IMR-90 (cell line): ENCODE measurements around the gene MROH8. TPM values are rescaled to one million over a fixed set of nuclear protein-coding genes. Genes with fewer than 3 reads are reported as not detected.
A peak's percentile ranks its signal among the peaks of the same experiment; 100 is the strongest.

Experiments used
- ATAC-seq: fragments of 200-7000 bp; cut with Tn5 transposase; 2 replicates; pipeline ENCODE4 v1.9.1; 2020; ENCODE audit warnings: low read depth, mild to moderate bottlenecking, moderate library complexity
- BruUV-seq: library from RNA; stranded (reverse); fragments of 400-500 nt; replicated peaks from 2 replicates; lab custom pipeline; 2021; lab: Mats Ljungman, UMichigan
- CTCF ChIA-PET: fragments of 300-600 bp; formaldehyde crosslinking; extraction: SDS; loops from one replicate; lab custom pipeline; 2021; ENCODE audit warnings: antibody characterized with exemption; lab: Yijun Ruan, JAX
- POLR2A ChIA-PET: fragments of 300-600 bp; sonication (Branson Sonifier 250); formaldehyde crosslinking; loops from one replicate; lab custom pipeline; 2022; ENCODE audit warnings: antibody characterized with exemption; ENCODE audit not compliant: unreplicated experiment; lab: Charles Lee
- DNase-seq: peaks from one replicate; pipeline ENCODE4 v3.0.0; 2013
- H2AFZ ChIP-seq: replicated peaks from 2 replicates; pipeline ENCODE3; 2013; ENCODE audit warnings: low read length, mild to moderate bottlenecking; ENCODE audit not compliant: poor library complexity
- H2AK5ac ChIP-seq: 2 replicates; pipeline ENCODE4 v1.6.1; 2013; ENCODE audit warnings: low read depth, low read length, inconsistent platforms
- H2AK9ac ChIP-seq: replicated peaks from 2 replicates; pipeline ENCODE3; 2013; ENCODE audit warnings: mild to moderate bottlenecking, low read depth, low read length, moderate library complexity; ENCODE audit not compliant: poor library complexity
- H2BK120ac ChIP-seq: 2 replicates; pipeline ENCODE4 v1.6.1; 2013; ENCODE audit warnings: low read depth, low read length, inconsistent platforms
- H2BK15ac ChIP-seq: 3 replicates; pipeline ENCODE4 v1.6.1; 2013; ENCODE audit warnings: low read depth, low read length, inconsistent platforms
- H2BK20ac ChIP-seq: 2 replicates; pipeline ENCODE4 v1.6.1; 2013; ENCODE audit warnings: low read depth, mild to moderate bottlenecking, inconsistent platforms, low read length, moderate library complexity
- H2BK5ac ChIP-seq: 2 replicates; pipeline ENCODE4 v1.6.1; 2013; ENCODE audit warnings: mild to moderate bottlenecking, low read depth, low read length, inconsistent platforms; ENCODE audit not compliant: poor library complexity, severe bottlenecking
- H3K14ac ChIP-seq: replicated peaks from 2 replicates; pipeline ENCODE4 v1.6.1; 2013; ENCODE audit warnings: low read depth, low read length, inconsistent platforms
- H3K18ac ChIP-seq: 2 replicates; pipeline ENCODE4 v1.6.1; 2013; ENCODE audit warnings: low read depth, low read length, control low read depth
- H3K23ac ChIP-seq: 2 replicates; pipeline ENCODE4 v1.6.1; 2013; ENCODE audit warnings: low read depth, low read length, inconsistent platforms
- H3K27ac ChIP-seq: 2 replicates; pipeline ENCODE4 v1.5.1; 2013; ENCODE audit warnings: mild to moderate bottlenecking, control low read depth, low read length; ENCODE audit not compliant: insufficient read depth
- H3K27me3 ChIP-seq: 2 replicates; pipeline ENCODE4 v1.6.1; 2013; ENCODE audit warnings: low read length; ENCODE audit not compliant: control insufficient read depth, insufficient read depth
- H3K36me3 ChIP-seq: 2 replicates; pipeline ENCODE4 v1.6.1; 2013; ENCODE audit warnings: low read length, mixed read lengths; ENCODE audit not compliant: control insufficient read depth, insufficient read depth
- H3K4ac ChIP-seq: 2 replicates; pipeline ENCODE4 v1.6.1; 2013; ENCODE audit warnings: low read depth, low read length, inconsistent platforms
- H3K4me1 ChIP-seq: 2 replicates; pipeline ENCODE4 v1.6.1; 2013; ENCODE audit warnings: low read length, mixed read lengths; ENCODE audit not compliant: control insufficient read depth, insufficient read depth
- H3K4me2 ChIP-seq: 2 replicates; pipeline ENCODE4 v1.6.1; 2013; ENCODE audit warnings: low read depth, mild to moderate bottlenecking, control low read depth, low read length, moderate library complexity
- H3K4me3 ChIP-seq: 2 replicates; pipeline ENCODE4 v1.5.1; 2013; ENCODE audit warnings: low read depth, mild to moderate bottlenecking, control low read depth, low read length, moderate library complexity; ENCODE audit not compliant: insufficient read depth
- H3K56ac ChIP-seq: 2 replicates; pipeline ENCODE4 v1.6.1; 2013; ENCODE audit warnings: low read length, inconsistent platforms; ENCODE audit not compliant: insufficient read depth; ENCODE audit errors: extremely low read depth
- H3K79me1 ChIP-seq, 2 experiments: 2 replicates each; pipeline ENCODE4 v1.6.1; 2013; ENCODE audit warnings: low read length in 2 of 2, inconsistent platforms in 1 of 2, low read depth in 1 of 2
- H3K9ac ChIP-seq: 2 replicates; pipeline ENCODE4 v1.6.1; 2013; ENCODE audit warnings: low read depth, low read length, control low read depth
- H3K9me1 ChIP-seq: 2 replicates; pipeline ENCODE4 v1.6.1; 2013; ENCODE audit warnings: low read length, inconsistent platforms; ENCODE audit not compliant: insufficient read depth
- H3K9me3 ChIP-seq: 2 replicates; pipeline ENCODE4 v1.6.1; 2013; ENCODE audit warnings: low read length; ENCODE audit not compliant: control insufficient read depth, insufficient read depth
- H4K20me1 ChIP-seq: 2 replicates; pipeline ENCODE4 v1.6.1; 2013; ENCODE audit warnings: low read length, inconsistent platforms; ENCODE audit not compliant: insufficient read depth
- H4K5ac ChIP-seq: 2 replicates; pipeline ENCODE4 v1.6.1; 2013; ENCODE audit warnings: mild to moderate bottlenecking, low read depth, low read length, control low read depth
- H4K8ac ChIP-seq, 2 experiments: 2 replicates each; pipeline ENCODE4 v1.6.1; 2013; ENCODE audit warnings: low read depth in 2 of 2, low read length in 2 of 2, control low read depth in 1 of 2, inconsistent platforms in 1 of 2
- H4K91ac ChIP-seq: 2 replicates; pipeline ENCODE4 v1.6.1; 2013; ENCODE audit warnings: low read depth, low read length, inconsistent platforms; ENCODE audit not compliant: insufficient read depth
- BHLHE40 ChIP-seq: fragments of 150-350 bp; IDR thresholded peaks from 2 replicates; pipeline ENCODE4 v1.6.1; 2016; ENCODE audit warnings: mild to moderate bottlenecking, low read depth, low read length
- CHD1 ChIP-seq: IDR thresholded peaks from 2 replicates; pipeline ENCODE4 v1.6.1; 2012; ENCODE audit warnings: low read depth, low read length, improper control_type of control experiment
- NFE2L2 ChIP-seq: fragments of 150-350 bp; IDR thresholded peaks from 2 replicates; pipeline ENCODE4 v1.6.1; 2016; ENCODE audit warnings: low read depth, mild to moderate bottlenecking, low read length
- RAD21 ChIP-seq: IDR thresholded peaks from 2 replicates; pipeline ENCODE4 v1.6.1; 2012; ENCODE audit warnings: low read length, improper control_type of control experiment
- RCOR1 ChIP-seq: IDR thresholded peaks from 2 replicates; pipeline ENCODE4 v1.6.1; 2012; ENCODE audit warnings: mild to moderate bottlenecking, low read length, improper control_type of control experiment; ENCODE audit not compliant: insufficient replicate concordance
- SMC3 ChIP-seq: fragments of 150-350 bp; IDR thresholded peaks from 2 replicates; pipeline ENCODE4 v1.6.1; 2016; ENCODE audit warnings: low read depth, mild to moderate bottlenecking, antibody characterized with exemption, low read length, moderate library complexity
- WGBS, 2 experiments: methylation state at CpG; one replicate each; pipeline versions ENCODE4 v1.1.5 to v1.1.7; 2013; ENCODE audit warnings: missing lambda C conversion rate in 2 of 2; ENCODE audit not compliant: insufficient read length in 1 of 2; ENCODE audit errors: extremely low coverage in 2 of 2; 5-methylcytosine and 5-hydroxymethylcytosine counted together
- dilution Hi-C: fragments of 300-500 bp; cut with HindIII; formaldehyde crosslinking; loops from one replicate; pipeline ENCODE4 v1.14.3; 2018; ENCODE audit warnings: low sequenced_read_pairs; ENCODE audit not compliant: unreplicated experiment
- in situ Hi-C: fragments of 300-500 bp; cut with MboI; formaldehyde crosslinking; loops from 3 replicates; pipeline ENCODE4 v1.14.3; 2019; ENCODE audit warnings: low sequenced_read_pairs, inconsistent platforms, mixed read lengths
- intact Hi-C: fragments of 100-400 bp; cut with micrococcal nuclease; formaldehyde crosslinking; loops from 2 replicates; pipeline ENCODE4 v1.10.0; 2022
- polyA plus RNA-seq, 3 experiments: library from polyadenylated mRNA; depleted of rRNA; stranded (reverse); fragments of >200 nt; gene quantifications; 2 replicates each; pipeline ENCODE4 v1.2.3, GENCODE V29; 2012; ENCODE audit warnings: low replicate concordance in 1 of 3
- total RNA-seq: library from RNA; depleted of rRNA; stranded (reverse); fragments of >200 nt; gene quantifications from 2 replicates; pipeline ENCODE4 v1.2.3, GENCODE V29; 2012
- TF ChIP-seq, protein P1 (sequence below): fragments of 150-350 bp; IDR thresholded peaks from 2 replicates; pipeline ENCODE4 v1.6.1; 2016; ENCODE audit warnings: low read depth, mild to moderate bottlenecking, low read length, moderate library complexity, borderline replicate concordance

Gene MROH8
- total and polyA plus RNA-seq, 2 of the 4 experiments (the other 2 are of a cell fraction), result 1.3 to 1.8 TPM

DNA sequence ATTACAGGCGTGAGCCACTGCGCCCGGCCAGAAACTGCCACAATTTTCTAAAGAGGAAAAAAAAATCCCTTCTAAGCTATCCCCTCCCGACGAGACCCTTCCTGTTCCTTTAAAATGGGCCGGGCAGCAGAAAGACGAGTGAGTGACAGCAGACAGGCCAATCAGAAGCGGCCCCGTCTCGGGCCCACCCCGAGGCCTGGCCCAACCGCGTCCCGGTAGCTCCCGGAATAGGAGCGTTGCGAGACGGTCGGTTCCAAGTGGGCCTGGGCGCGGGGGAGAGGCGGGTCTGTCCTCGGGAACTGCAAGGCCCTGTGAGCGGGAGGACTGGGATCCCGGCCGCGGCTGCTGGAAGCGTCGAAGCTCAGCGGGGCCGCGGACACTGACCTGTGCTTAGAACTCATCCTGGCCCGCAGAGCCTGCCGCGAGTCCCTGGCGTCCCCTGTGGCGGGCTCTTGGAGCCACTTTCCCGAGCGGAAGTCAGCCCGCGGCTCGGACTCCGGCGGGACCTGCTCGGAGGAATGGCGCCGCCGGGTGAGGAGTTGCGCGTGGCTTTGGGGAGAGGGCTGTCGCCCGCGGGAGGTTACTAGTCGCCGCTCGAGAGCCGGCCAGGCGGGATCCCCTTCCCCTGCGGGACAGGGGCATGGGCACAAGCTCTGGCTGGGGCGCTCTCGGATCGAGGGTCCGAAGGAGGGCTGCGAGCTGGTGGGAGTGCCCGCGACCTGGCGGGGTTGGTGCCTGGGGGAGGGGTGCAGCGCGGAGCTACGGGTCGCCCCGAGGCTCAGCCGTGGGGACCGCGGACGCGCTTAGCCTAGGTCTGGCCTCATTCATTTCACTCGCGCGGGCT lies at the start of gene MROH8, which contains the start of gene RPN2 (continued):
- TF ChIP-seq SMC3 (no peak), NFE2L2 (no peak), RCOR1 (no peak), RAD21 (no peak), BHLHE40 (peak; percentile 96)

DNA sequence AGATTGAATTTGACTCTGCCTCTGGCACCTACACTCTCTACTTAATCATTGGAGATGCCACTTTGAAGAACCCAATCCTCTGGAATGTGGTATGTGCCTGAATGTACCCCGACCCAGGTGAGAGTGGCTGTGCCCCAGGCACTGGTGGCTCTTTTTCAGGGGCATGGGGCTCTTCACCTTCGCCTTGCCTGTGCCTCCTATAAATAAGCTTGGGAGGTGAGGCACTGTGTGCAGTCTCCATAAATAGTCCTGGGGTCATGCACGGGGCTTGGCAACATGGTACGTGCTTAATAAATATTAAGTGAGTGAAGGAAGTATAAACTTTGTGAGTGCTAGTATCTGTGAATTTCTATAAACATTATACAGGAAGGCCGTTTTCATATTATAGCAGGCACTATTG lies 49.3 kb upstream of the MROH8 start:
- H3K56ac ChIP-seq, result no peak overlapping the region
- no peaks in the 10 kb centered on the region for H4K20me1 ChIP-seq
- TF ChIP-seq, protein P1, sequence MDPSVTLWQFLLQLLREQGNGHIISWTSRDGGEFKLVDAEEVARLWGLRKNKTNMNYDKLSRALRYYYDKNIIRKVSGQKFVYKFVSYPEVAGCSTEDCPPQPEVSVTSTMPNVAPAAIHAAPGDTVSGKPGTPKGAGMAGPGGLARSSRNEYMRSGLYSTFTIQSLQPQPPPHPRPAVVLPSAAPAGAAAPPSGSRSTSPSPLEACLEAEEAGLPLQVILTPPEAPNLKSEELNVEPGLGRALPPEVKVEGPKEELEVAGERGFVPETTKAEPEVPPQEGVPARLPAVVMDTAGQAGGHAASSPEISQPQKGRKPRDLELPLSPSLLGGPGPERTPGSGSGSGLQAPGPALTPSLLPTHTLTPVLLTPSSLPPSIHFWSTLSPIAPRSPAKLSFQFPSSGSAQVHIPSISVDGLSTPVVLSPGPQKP, result no peak
- TF ChIP-seq RAD21, result no peak
- TF ChIP-seq CHD1, result no peak
- POLR2A ChIA-PET, result no interaction called here
- H4K5ac ChIP-seq, result no peak overlapping the region
- in situ Hi-C loops (no loop called here), intact Hi-C loops (no loop called here), dilution Hi-C loops (no loop called here)
- H3K14ac ChIP-seq, result no peak overlapping the region
- ATAC-seq, result no peak
- H3K36me3 ChIP-seq, result peaks cover 70% of the 10 kb centered on the region
- H2AK5ac ChIP-seq, result no peak overlapping the region
- no peak overlapping the region for H3K9ac ChIP-seq
- no peak overlapping the region for H4K8ac ChIP-seq
- no peak overlapping the region for H2AK9ac ChIP-seq
- no CpG with 5 or more reads among the region's 5 CpGs for WGBS, 2 experiments
- no peak overlapping the region for H3K23ac ChIP-seq
- CTCF ChIA-PET, result no interaction called here
- H4K91ac ChIP-seq, result no peak overlapping the region
- no peak overlapping the region for H2AFZ ChIP-seq
- no peak overlapping the region for H3K4me2 ChIP-seq
- no peak overlapping the region for H2BK120ac ChIP-seq
- no TSS peak for BruUV-seq
- no peaks in the 10 kb centered on the region; the same call in 1 of the 2 replicates for H3K9me1 ChIP-seq
- no peak overlapping the region for H3K4ac ChIP-seq
- no peaks in the 10 kb centered on the region for H3K4me1 ChIP-seq
- no peak overlapping the region for H2BK20ac ChIP-seq
- peaks cover 8 to 10% of the 10 kb centered on the region in 2 experiments; a peak in 3 of 4 replicates for H3K79me1 ChIP-seq
- no peak overlapping the region for H3K18ac ChIP-seq
- no peaks in the 10 kb centered on the region for H3K9me3 ChIP-seq
- DNase-seq, result no peak
- H2BK5ac ChIP-seq, result no peak overlapping the region
- no peak overlapping the region for H3K27ac ChIP-seq
- no peak overlapping the region for H2BK15ac ChIP-seq
- no peak overlapping the region for H3K4me3 ChIP-seq
- H3K27me3 ChIP-seq, result no peaks in the 10 kb centered on the region
